Glutamatergic neuron (in vitro differentiated cells): ENCODE results near the gene CAMKMT. TPM values are rescaled to one million over a fixed set of nuclear protein-coding genes. Genes with fewer than 3 reads are reported as not detected.

ENCODE experiments used
- DNase-seq: peaks from one replicate; pipeline ENCODE4 v3.0.0; 2022
- H3K27ac Mint-ChIP-seq: one replicate; pipeline ENCODE4 v1.8.0; 2020; ENCODE audit warnings: mild to moderate bottlenecking, mixed read lengths, inconsistent platforms; ENCODE audit not compliant: unreplicated experiment
- H3K27me3 Mint-ChIP-seq: one replicate; pipeline ENCODE4 v1.8.0; 2020; ENCODE audit warnings: mild to moderate bottlenecking, moderate library complexity, mixed read lengths, inconsistent platforms; ENCODE audit not compliant: unreplicated experiment
- H3K36me3 Mint-ChIP-seq: one replicate; pipeline ENCODE4 v1.8.0; 2020; ENCODE audit warnings: mild to moderate bottlenecking, mixed read lengths, inconsistent platforms; ENCODE audit not compliant: unreplicated experiment
- H3K4me1 Mint-ChIP-seq: one replicate; pipeline ENCODE4 v1.8.0; 2020; ENCODE audit warnings: mild to moderate bottlenecking, low read depth, mixed read lengths, inconsistent platforms; ENCODE audit not compliant: unreplicated experiment
- H3K4me3 Mint-ChIP-seq: one replicate; pipeline ENCODE4 v1.8.0; 2020; ENCODE audit warnings: mild to moderate bottlenecking, mixed read lengths, inconsistent platforms; ENCODE audit not compliant: unreplicated experiment
- H3K9me3 Mint-ChIP-seq: one replicate; pipeline ENCODE4 v1.8.0; 2020; ENCODE audit warnings: mild to moderate bottlenecking, moderate library complexity, mixed read lengths, inconsistent platforms; ENCODE audit not compliant: unreplicated experiment
- CTCF ChIP-seq: fragments of 200-600 bp; sonication (generic); IDR thresholded peaks from one replicate; pipeline ENCODE4 v1.5.0; 2021; ENCODE audit not compliant: partially characterized antibody, unreplicated experiment
- total RNA-seq: library from RNA; stranded (reverse); fragmentation: NEBNext Ultra II Directional; extraction: Animal tissue kit (Norgen Biotek cat#: 25700); gene quantifications from one replicate; pipeline ENCODE4 v1.2.1, GENCODE V29; 2021; ENCODE audit not compliant: unreplicated experiment

The CAMKMT gene
- total RNA-seq, 1 donor from 2014 or later: 9.6 TPM

DNA sequence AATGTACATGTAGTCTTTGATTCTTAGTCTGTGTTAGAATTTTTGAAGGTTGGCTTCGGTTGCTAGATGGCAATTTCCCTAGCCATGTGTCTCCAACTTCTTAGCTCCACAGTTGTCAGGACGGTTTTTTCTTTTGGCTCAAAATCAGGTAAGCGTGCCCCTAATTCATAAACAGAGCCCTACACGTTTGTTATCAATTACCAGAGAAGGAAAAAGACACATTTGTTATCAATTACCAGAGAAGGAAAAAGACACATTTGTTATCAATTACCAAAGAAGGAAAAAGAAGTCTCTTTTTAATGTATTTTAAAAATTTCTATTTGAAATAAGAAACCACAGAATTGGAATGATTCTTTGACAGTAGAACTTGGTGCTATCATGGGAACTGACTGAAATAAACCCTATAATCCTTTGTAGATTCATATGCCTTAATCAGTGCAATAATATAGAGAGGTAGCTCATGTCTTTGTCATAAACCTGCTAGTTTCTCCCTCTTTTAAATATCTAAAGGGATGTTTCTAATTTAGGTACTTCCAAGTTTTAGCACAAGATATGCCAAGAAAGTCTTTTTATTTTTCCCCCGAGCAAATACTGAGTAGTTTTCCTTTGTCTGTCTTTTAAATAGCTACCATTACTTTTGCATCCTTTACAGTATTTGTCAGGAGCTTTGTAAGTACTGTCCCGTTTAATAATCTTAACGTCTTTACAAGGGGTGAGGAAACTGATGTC lies 35.9 kb downstream of the CAMKMT start:
- DNase-seq: no peak
- no peak overlapping the region for H3K4me3 Mint-ChIP-seq
- H3K27ac Mint-ChIP-seq: no peak overlapping the region
- no peaks in the 10 kb centered on the region for H3K9me3 Mint-ChIP-seq
- no peak for TF ChIP-seq CTCF
- no peaks in the 10 kb centered on the region for H3K4me1 Mint-ChIP-seq
- H3K36me3 Mint-ChIP-seq: no peaks in the 10 kb centered on the region
- H3K27me3 Mint-ChIP-seq: no peaks in the 10 kb centered on the region

DNA sequence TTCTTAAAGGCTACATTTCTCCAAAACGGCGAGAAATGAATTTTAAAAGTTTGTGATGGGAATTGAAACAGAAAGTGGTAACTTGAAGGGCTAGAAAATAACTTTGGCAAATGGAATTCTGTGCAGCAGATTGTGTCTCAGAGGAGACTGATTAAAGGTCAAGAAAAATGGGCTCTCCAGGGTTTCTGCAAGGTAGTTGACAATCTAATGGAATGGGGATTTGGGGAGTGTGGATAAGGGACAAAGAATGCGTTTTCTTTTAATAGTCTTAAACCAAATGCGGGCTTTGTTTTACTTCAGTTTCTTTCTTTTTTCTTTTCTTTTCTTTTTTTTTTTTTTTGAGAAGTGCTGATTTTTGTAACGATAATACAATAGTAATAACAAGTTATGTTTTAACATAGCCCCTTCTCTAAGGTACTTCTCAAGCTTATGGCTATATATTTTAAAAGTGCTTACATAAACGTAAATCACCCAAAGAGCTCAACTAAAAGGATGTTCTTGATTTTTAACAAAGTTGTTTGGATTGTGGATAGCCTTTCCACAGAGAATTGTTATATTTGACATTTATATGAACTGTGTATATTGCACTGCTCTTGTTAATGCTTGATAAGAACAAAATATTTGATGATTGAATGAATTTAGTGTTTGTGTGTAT lies 36.6 kb downstream of the CAMKMT start:
- H3K36me3 Mint-ChIP-seq: no peaks in the 10 kb centered on the region
- H3K4me1 Mint-ChIP-seq: no peaks in the 10 kb centered on the region
- no peak overlapping the region for H3K4me3 Mint-ChIP-seq
- TF ChIP-seq CTCF: no peak
- H3K27me3 Mint-ChIP-seq: no peaks in the 10 kb centered on the region
- no peak for DNase-seq
- no peaks in the 10 kb centered on the region for H3K9me3 Mint-ChIP-seq
- no peak overlapping the region for H3K27ac Mint-ChIP-seq

GRCh38 chr2:44420725-44421124 lies 59.0 kb downstream of the CAMKMT start:
- Mint-ChIP-seq H3K36me3 (no peaks in the 10 kb centered on the region), H3K27ac (no peak overlapping the region), H3K4me1 (no peaks in the 10 kb centered on the region), H3K9me3 (no peaks in the 10 kb centered on the region), H3K27me3 (peaks cover 1% of the 10 kb centered on the region), H3K4me3 (no peak overlapping the region)
- DNase-seq: no peak
- no peak for TF ChIP-seq CTCF

DNA sequence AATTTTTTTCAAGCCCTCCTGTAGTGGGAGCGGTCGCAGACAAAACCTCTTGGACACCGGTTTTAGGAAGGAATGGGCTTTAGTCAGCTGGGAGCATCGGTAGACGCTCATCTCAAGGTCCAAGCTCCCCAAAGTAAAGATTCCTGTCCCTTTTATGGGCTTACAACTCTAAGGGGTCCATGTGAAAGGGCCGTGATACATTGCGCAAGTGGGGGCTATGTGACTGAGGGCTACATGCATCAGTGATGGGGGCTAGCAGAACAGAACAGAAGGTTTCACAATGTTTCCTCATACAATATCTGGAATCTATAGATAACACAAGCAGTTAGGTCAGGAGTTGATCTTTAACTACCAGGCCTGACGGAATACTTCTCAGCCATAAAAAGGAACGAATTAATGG lies 62.5 kb downstream of the CAMKMT start:
- H3K27ac Mint-ChIP-seq: no peak overlapping the region
- no peak for TF ChIP-seq CTCF
- peaks cover 4% of the 10 kb centered on the region for H3K9me3 Mint-ChIP-seq
- no peaks in the 10 kb centered on the region for H3K36me3 Mint-ChIP-seq
- no peak overlapping the region for H3K4me3 Mint-ChIP-seq
- no peaks in the 10 kb centered on the region for H3K4me1 Mint-ChIP-seq
- H3K27me3 Mint-ChIP-seq: no peaks in the 10 kb centered on the region
- no peak for DNase-seq

GRCh38 chr2:44429034-44429433 lies 67.3 kb downstream of the CAMKMT start:
- peaks cover 9% of the 10 kb centered on the region for H3K4me1 Mint-ChIP-seq
- H3K27me3 Mint-ChIP-seq: no peaks in the 10 kb centered on the region
- H3K27ac Mint-ChIP-seq: no peak overlapping the region
- H3K36me3 Mint-ChIP-seq: no peaks in the 10 kb centered on the region
- TF ChIP-seq CTCF: no peak
- H3K4me3 Mint-ChIP-seq: no peak overlapping the region
- DNase-seq: no peak
- peaks cover 4% of the 10 kb centered on the region for H3K9me3 Mint-ChIP-seq
